MCF 10A (cell line): ENCODE results near the gene STAC. TPM values are rescaled to one million over a fixed set of nuclear protein-coding genes. Genes with fewer than 3 reads are reported as not detected.
"Not testable (repeated sequence)": the region's sequence is repeated elsewhere in the genome, so short reads cannot be mapped to it uniquely, and the experiment has no call there.

ENCODE experiments used
- BruUV-seq: library from RNA; stranded (reverse); fragments of 400-500 nt; replicated peaks from 2 replicates; lab custom pipeline; 2021; lab: Mats Ljungman, UMichigan
- CTCF ChIA-PET: fragments of 300-600 bp; sonication (Branson Sonifier 250); formaldehyde crosslinking; extraction: SDS; loops from one replicate; lab custom pipeline; 2021; ENCODE audit warnings: antibody characterized with exemption, inconsistent platforms; lab: Yijun Ruan, JAX
- POLR2A ChIA-PET: fragments of 300-600, 350-650 bp; sonication (Branson Sonifier 250); formaldehyde crosslinking; extraction: SDS; loops from one replicate; lab custom pipeline; 2020; ENCODE audit warnings: antibody characterized with exemption, inconsistent platforms; lab: Yijun Ruan, JAX
- DNase-seq: peaks from one replicate; pipeline ENCODE4 v3.0.0-alpha.2; 2018; ENCODE audit not compliant: unreplicated experiment
- H3K27ac Mint-ChIP-seq: one replicate; pipeline ENCODE4 v1.8.0; 2022; ENCODE audit warnings: mild to moderate bottlenecking, low read depth, mixed read lengths; ENCODE audit not compliant: unreplicated experiment
- H3K27me3 Mint-ChIP-seq: one replicate; pipeline ENCODE4 v1.8.0; 2022; ENCODE audit warnings: mixed read lengths; ENCODE audit not compliant: insufficient read depth, unreplicated experiment
- H3K36me3 Mint-ChIP-seq: one replicate; pipeline ENCODE4 v1.8.0; 2022; ENCODE audit warnings: mild to moderate bottlenecking, moderate library complexity, mixed read lengths; ENCODE audit not compliant: insufficient read depth, unreplicated experiment
- H3K4me1 Mint-ChIP-seq: one replicate; pipeline ENCODE4 v1.8.0; 2022; ENCODE audit warnings: mixed read lengths; ENCODE audit not compliant: insufficient read depth, unreplicated experiment
- H3K4me3 Mint-ChIP-seq: one replicate; pipeline ENCODE4 v1.8.0; 2022; ENCODE audit warnings: mild to moderate bottlenecking, moderate library complexity, mixed read lengths; ENCODE audit not compliant: unreplicated experiment
- H3K9me3 Mint-ChIP-seq: one replicate; pipeline ENCODE4 v1.8.0; 2022; ENCODE audit warnings: mixed read lengths; ENCODE audit not compliant: unreplicated experiment
- CTCF ChIP-seq: fragments of 200-600 bp; IDR thresholded peaks from one replicate; pipeline ENCODE4 v1.8.0; 2022; ENCODE audit warnings: antibody characterized with exemption, mild to moderate bottlenecking; ENCODE audit not compliant: unreplicated experiment
- intact Hi-C: fragments of 100-400 bp; cut with micrococcal nuclease; formaldehyde crosslinking; loops from 2 replicates; pipeline ENCODE4 v1.14.1; 2022
- total RNA-seq: library from RNA; stranded (reverse); gene quantifications from 2 replicates; pipeline ENCODE4 v1.2.3, GENCODE V29; 2022

The STAC gene
- total RNA-seq, 1 experiment from 2014 or later = 1.1 TPM

GRCh38 chr3:36562945-36563344, 182.6 kb downstream of the STAC start:
- Mint-ChIP-seq H3K36me3 (no peaks in the 10 kb centered on the region), H3K4me1 (no peaks in the 10 kb centered on the region), H3K4me3 (no peak overlapping the region), H3K27me3 (no peaks in the 10 kb centered on the region), H3K27ac (no peak overlapping the region), H3K9me3 (no peaks in the 10 kb centered on the region)
- TF ChIP-seq CTCF = no peak
- CTCF ChIA-PET = interaction anchor here (0.6 kb wide), 1 partner anchor 151 kb away, joined by 3 read pairs; no protein-coding TSS in a partner anchor
- no peak for DNase-seq
- POLR2A ChIA-PET = no interaction called here
- intact Hi-C loops = no loop called here
- BruUV-seq = no TSS peak

GRCh38 chr3:36575241-36575640, 194.9 kb downstream of the STAC start:
- ChIA-PET CTCF (interaction anchor here (0.7 kb wide), 1 partner anchor 76 kb away, joined by 3 read pairs; no protein-coding TSS in a partner anchor), POLR2A (no interaction called here)
- Mint-ChIP-seq H3K27ac (no peak overlapping the region), H3K4me3 (no peak overlapping the region), H3K9me3 (peaks cover 12% of the 10 kb centered on the region), H3K27me3 (no peaks in the 10 kb centered on the region), H3K4me1 (no peaks in the 10 kb centered on the region), H3K36me3 (no peaks in the 10 kb centered on the region)
- intact Hi-C loops = no loop called here
- DNase-seq = no peak
- TF ChIP-seq CTCF = no peak
- BruUV-seq = no TSS peak

GRCh38 chr3:36578418-36578817, 198.1 kb downstream of the STAC start:
- DNase-seq, H3K4me3 Mint-ChIP-seq, H3K27ac Mint-ChIP-seq, intact Hi-C loops, H3K27me3 Mint-ChIP-seq, H3K4me1 Mint-ChIP-seq, BruUV-seq, H3K36me3 Mint-ChIP-seq, POLR2A ChIA-PET: not testable (repeated sequence)
- CTCF ChIA-PET = interaction anchor here (0.6 kb wide), 1 partner anchor 785 kb away, joined by 3 read pairs; no protein-coding TSS in a partner anchor
- peaks cover 12% of the 10 kb centered on the region for H3K9me3 Mint-ChIP-seq

GRCh38 chr3:36579746-36580145, 199.4 kb downstream of the STAC start:
- ChIA-PET CTCF (no interaction called here), POLR2A (no interaction called here)
- no peak overlapping the region for H3K4me3 Mint-ChIP-seq
- no peak for DNase-seq
- H3K9me3 Mint-ChIP-seq = peaks cover 12% of the 10 kb centered on the region
- no peak for TF ChIP-seq CTCF
- no peaks in the 10 kb centered on the region for H3K36me3 Mint-ChIP-seq
- no peaks in the 10 kb centered on the region for H3K27me3 Mint-ChIP-seq
- H3K27ac Mint-ChIP-seq = no peak overlapping the region
- H3K4me1 Mint-ChIP-seq = no peaks in the 10 kb centered on the region
- intact Hi-C loops = no loop called here
- BruUV-seq = no TSS peak

- Mint-ChIP-seq H3K9me3 (peaks cover 12% of the 10 kb centered on the region), H3K4me3 (no peak overlapping the region), H3K4me1 (no peaks in the 10 kb centered on the region), H3K36me3 (no peaks in the 10 kb centered on the region), H3K27ac (no peak overlapping the region), H3K27me3 (no peaks in the 10 kb centered on the region)
- no peak for DNase-seq
- BruUV-seq = no TSS peak
- CTCF ChIA-PET = no interaction called here
- no peak for TF ChIP-seq CTCF
- intact Hi-C loops = no loop called here
- POLR2A ChIA-PET = no interaction called here
These were observed 200.4 kb downstream of the STAC start for GRCh38 chr3:36580716-36581115.
